Activated CD4-positive, alpha-beta T cell treated with anti-CD3 and anti-CD28 coated beads, Interleukin-10, Interleukin-2, amounts not matched to agents 100 ng/mL and 50 ng/mL, durations not matched to agents 16 hours and 8 hours (primary cell): ENCODE data around the gene ZC2HC1B.
"Not testable (repeated sequence)": the region's sequence is repeated elsewhere in the genome, so short reads cannot be mapped to it uniquely, and the experiment has no call there.

Experiments
- DNase-seq: peaks from one replicate; pipeline ENCODE4 v3.0.0-alpha.2; 2020

ZC2HC1B gene

GRCh38 chr6:143864234-143864633 lies at the start of gene ZC2HC1B:
ZC2HC1B (plus strand) TSS chr6:143864474; CDS start chr6:143864540, 66 bp downstream.
- no peak for DNase-seq

- DNase-seq: no peak
Measured at GRCh38 chr6:143817621-143818020, 46.7 kb upstream of the ZC2HC1B start.

- no peak for DNase-seq
Measured at GRCh38 chr6:143821359-143821758, 42.9 kb upstream of the ZC2HC1B start.

GRCh38 chr6:143822584-143823024 lies 41.7 kb upstream of the ZC2HC1B start:
- no peak for DNase-seq

GRCh38 chr6:143823548-143823947 lies 40.7 kb upstream of the ZC2HC1B start:
- no peak for DNase-seq

- DNase-seq: no peak
Measured at GRCh38 chr6:143828572-143828971, 35.7 kb upstream of the ZC2HC1B start.

GRCh38 chr6:143836150-143836549 lies 28.1 kb upstream of the ZC2HC1B start:
- DNase-seq: no peak

- no peak for DNase-seq
Measured at GRCh38 chr6:143838395-143838794, 25.9 kb upstream of the ZC2HC1B start.

GRCh38 chr6:143839196-143839595 lies 25.1 kb upstream of the ZC2HC1B start:
- no peak for DNase-seq

- no peak for DNase-seq
Measured at GRCh38 chr6:143840595-143841265, 23.5 kb upstream of the ZC2HC1B start.

GRCh38 chr6:143842461-143842901 lies 21.8 kb upstream of the ZC2HC1B start:
- no peak for DNase-seq

GRCh38 chr6:143842902-143843676 lies 21.2 kb upstream of the ZC2HC1B start, which contains the start of gene LTV1:
LTV1 (plus strand) TSS chr6:143843338; CDS start chr6:143843478, 140 bp downstream.
- peak; percentile 96 for DNase-seq

GRCh38 chr6:143843677-143843999 lies 20.6 kb upstream of the ZC2HC1B start:
- DNase-seq: no peak

- DNase-seq: peak; percentile 4
Measured at GRCh38 chr6:143844006-143844405, 20.3 kb upstream of the ZC2HC1B start.

- DNase-seq: no peak
Measured at GRCh38 chr6:143845033-143845432, 19.2 kb upstream of the ZC2HC1B start.

- DNase-seq: not testable (repeated sequence)
Measured at GRCh38 chr6:143851706-143852105, 12.6 kb upstream of the ZC2HC1B start.

- not testable (repeated sequence) for DNase-seq
Measured at GRCh38 chr6:143855057-143855456, 9.2 kb upstream of the ZC2HC1B start.

GRCh38 chr6:143856762-143857161 lies 7.5 kb upstream of the ZC2HC1B start:
- DNase-seq: not testable (repeated sequence)

GRCh38 chr6:143857651-143858050 lies 6.6 kb upstream of the ZC2HC1B start:
- DNase-seq: no peak

GRCh38 chr6:143859891-143860660 lies 4.2 kb upstream of the ZC2HC1B start:
- no peak for DNase-seq

- no peak for DNase-seq
Measured at GRCh38 chr6:143863771-143864170, 503 bp upstream of the ZC2HC1B start.

- no peak for DNase-seq
Measured at GRCh38 chr6:143867236-143867635, 3.0 kb downstream of the ZC2HC1B start.

GRCh38 chr6:143868808-143869207 lies 4.5 kb downstream of the ZC2HC1B start:
- not testable (repeated sequence) for DNase-seq
